ENCODE data around the gene CCDC15. TPM values are rescaled to one million over a fixed set of nuclear protein-coding genes. Genes with fewer than 3 reads are reported as not detected.
A peak's percentile ranks its signal among the peaks of the same experiment; 100 is the strongest.

CCDC15 gene, protein sequence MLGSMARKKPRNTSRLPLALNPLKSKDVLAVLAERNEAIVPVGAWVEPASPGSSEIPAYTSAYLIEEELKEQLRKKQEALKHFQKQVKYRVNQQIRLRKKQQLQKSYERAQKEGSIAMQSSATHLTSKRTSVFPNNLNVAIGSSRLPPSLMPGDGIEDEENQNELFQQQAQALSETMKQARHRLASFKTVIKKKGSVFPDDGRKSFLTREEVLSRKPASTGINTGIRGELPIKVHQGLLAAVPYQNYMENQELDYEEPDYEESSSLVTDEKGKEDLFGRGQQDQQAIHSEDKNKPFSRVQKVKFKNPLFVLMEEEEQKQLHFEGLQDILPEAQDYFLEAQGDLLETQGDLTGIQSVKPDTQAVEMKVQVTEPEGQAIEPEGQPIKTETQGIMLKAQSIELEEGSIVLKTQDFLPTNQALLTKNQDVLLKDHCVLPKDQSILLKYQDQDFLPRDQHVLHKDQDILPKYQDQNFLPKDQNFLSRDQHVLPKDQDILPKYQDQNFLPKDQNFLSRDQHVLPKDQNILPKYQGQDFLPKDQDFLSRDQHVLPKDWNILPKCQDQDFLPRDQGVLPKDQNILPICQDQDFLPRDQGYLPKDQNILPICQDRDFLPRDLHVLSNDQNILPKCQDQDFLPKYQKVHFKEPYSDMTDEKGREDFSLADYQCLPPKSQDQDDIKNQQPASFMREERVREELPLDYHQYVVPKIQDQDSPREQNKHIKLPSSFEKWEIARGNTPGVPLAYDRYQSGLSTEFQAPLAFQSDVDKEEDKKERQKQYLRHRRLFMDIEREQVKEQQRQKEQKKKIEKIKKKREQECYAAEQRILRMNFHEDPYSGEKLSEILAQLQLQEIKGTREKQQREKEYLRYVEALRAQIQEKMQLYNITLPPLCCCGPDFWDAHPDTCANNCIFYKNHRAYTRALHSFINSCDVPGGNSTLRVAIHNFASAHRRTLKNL
- total RNA-seq (0.95 and 2.2 TPM in 2 replicates), polyA plus RNA-seq (0.59 and 2.2 TPM in 2 replicates)

DNA sequence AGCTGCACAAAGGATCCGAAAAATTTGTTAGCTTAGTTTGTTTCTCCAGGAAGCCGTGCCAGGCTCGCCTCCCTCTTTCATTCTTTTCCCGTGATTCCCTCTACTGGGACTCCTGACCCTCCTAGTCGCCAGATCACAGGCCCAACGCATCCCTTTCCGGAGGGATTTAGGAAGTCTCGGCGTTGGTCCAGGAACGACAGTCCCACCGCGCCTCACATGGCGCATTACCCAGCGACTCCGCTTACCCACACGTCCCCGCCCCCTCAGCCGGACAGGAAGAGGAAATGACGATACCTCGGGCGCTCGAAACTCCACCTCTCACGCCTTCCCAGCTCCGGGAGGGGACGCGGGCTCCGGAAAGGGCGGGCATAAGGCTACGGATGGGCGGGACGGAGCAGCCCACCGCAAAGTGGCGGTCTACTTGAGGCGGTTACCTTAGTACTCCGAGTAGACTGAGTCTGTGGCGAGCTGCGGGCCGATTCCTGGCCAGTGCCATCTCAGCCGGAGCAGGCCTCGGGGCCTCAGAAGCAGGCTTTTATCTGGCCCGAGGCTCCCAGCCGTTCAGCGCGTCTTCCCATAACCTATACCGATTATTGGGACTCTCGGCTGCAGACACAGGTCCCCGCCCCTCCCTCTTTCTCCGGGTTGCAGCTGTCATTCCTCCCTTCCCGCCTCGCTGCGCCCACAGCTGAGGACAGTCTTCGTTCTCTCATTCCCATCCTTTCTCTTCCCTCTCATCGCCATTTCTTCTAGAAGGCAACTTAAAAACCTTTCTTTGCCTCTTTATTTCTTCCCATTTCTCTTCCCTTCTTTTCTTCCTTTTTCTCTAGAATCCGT is at the start of gene CCDC15:
Gene CCDC15, plus strand, starts transcription at position 450 of the 837 bp plus-strand sequence. CDS start 531 bp downstream, outside the sequence.
- no peaks in the 10 kb centered on the region for H3K9me3 ChIP-seq (ENCODE audit: low read depth)
- peak within 1 kb of the TSS; percentile 87 for H3K27ac ChIP-seq
- H3K27me3 ChIP-seq = peaks cover 23% of the 10 kb centered on the region
- peak; percentile 98 for DNase-seq (ENCODE audit: low read depth in 1 of 2, low spot score in 1 of 2)
- peak within 1 kb of the TSS; percentile 62 for H3K4me3 ChIP-seq
- TF ChIP-seq, protein P1, sequence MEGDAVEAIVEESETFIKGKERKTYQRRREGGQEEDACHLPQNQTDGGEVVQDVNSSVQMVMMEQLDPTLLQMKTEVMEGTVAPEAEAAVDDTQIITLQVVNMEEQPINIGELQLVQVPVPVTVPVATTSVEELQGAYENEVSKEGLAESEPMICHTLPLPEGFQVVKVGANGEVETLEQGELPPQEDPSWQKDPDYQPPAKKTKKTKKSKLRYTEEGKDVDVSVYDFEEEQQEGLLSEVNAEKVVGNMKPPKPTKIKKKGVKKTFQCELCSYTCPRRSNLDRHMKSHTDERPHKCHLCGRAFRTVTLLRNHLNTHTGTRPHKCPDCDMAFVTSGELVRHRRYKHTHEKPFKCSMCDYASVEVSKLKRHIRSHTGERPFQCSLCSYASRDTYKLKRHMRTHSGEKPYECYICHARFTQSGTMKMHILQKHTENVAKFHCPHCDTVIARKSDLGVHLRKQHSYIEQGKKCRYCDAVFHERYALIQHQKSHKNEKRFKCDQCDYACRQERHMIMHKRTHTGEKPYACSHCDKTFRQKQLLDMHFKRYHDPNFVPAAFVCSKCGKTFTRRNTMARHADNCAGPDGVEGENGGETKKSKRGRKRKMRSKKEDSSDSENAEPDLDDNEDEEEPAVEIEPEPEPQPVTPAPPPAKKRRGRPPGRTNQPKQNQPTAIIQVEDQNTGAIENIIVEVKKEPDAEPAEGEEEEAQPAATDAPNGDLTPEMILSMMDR (IDR thresholded peaks at IDR 0.05; ENCODE audit: low read depth, low read length) = no peak
- H3K4me1 ChIP-seq (ENCODE audit: low read depth) = peaks cover 6% of the 10 kb centered on the region
- no peaks in the 10 kb centered on the region for H3K36me3 ChIP-seq

DNA sequence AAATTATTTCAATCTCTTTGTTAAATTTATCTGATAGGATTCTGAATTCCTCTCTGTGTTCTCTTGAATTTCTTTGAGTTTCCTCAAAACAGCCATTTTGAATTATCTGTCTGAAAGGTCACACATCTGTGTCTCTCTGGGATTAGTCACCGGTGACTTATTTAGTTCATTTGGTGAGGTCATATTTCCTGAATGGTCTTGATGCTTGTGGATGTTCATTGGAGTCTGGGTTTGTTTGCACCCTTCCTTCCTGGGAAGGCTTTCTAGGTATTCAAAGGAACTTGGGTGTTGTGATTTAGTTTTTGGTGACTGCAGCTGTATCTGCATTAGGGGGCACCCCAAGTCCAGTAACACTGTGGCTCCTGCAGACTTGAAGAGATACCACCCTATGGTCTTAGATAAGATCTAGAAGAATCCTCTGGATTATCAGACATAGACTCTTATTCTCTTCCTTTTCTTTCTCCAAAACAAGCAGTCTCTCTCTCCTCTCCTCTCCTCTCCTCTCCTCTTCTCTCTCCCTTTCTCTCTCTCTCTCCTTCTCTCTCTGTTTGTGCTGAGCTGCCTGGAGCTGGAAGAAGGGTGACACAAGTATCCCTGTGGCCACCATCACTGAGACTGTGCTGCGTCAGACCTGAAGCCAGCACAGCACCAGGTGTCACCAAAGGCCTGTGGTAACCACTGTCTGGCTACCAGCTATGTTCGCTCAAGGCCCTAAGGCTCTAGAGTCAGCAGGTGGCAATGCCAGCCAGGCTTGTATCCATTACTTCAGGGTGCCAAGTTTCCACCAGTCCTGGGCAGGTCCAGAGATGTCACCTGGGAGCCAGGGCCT is 38.2 kb upstream of the CCDC15 start:
- peak in 1 of 2 donors; percentile 25 for DNase-seq (ENCODE audit: low read depth in 1 of 2, low spot score in 1 of 2)
- Histone ChIP-seq H3K4me3 (no peak overlapping the region), H3K9me3 (ENCODE audit: low read depth) (no peaks in the 10 kb centered on the region), H3K27me3 (peaks cover 7% of the 10 kb centered on the region), H3K27ac (no peak overlapping the region), H3K36me3 (no peaks in the 10 kb centered on the region), H3K4me1 (ENCODE audit: low read depth) (no peaks in the 10 kb centered on the region)
- TF ChIP-seq, protein P1 (IDR thresholded peaks at IDR 0.05; ENCODE audit: low read depth, low read length) = no peak

DNA sequence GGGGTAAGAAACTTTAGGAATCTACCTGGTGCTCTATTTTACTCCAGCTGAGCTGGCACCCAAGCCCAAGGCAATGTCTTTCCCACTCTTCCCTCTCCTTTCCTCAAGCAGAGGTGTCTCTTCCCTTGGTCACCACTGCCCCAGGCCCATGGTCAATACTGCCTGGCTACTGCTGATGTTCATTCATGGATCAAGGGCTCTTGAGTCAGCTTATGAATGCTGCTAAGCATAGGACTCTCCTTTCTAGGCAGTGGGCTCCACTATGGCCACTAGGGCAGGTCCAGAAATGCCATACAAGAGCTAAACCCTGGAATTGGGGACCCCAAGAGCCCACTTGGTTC is 37.7 kb upstream of the CCDC15 start:
- Histone ChIP-seq H3K4me1 (ENCODE audit: low read depth) (no peaks in the 10 kb centered on the region), H3K27me3 (peaks cover 7% of the 10 kb centered on the region), H3K9me3 (ENCODE audit: low read depth) (no peaks in the 10 kb centered on the region), H3K4me3 (no peak overlapping the region), H3K36me3 (no peaks in the 10 kb centered on the region), H3K27ac (no peak overlapping the region)
- DNase-seq (ENCODE audit: low read depth in 1 of 2, low spot score in 1 of 2) = no peak
- TF ChIP-seq, protein P1 (IDR thresholded peaks at IDR 0.05; ENCODE audit: low read depth, low read length) = no peak

DNA sequence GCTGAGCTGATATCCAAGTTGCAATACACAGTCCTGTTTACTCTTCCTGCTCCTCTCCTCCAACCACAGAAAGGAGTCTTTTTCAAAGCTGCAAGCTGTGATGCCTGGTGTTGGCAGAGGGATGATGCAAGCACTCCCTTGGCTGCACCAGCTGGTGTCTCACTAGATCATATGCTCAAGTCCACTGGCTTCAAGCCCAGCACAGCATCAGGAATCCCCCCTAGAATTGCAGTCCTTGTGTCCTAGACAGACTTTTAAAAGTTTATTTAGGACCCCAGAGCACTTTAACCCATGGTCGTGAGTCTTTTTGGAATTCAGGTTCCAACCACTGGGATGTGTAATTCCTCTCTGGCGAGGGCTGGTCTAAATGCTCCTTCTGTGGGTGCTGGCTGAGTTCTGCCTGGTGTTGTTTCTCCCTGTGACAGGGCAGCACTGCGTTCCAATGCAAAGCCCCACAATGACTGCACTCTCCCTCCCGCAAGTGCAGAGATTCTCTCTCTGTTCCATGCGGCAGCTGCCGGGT is 36.8 kb upstream of the CCDC15 start:
- Histone ChIP-seq H3K36me3 (no peaks in the 10 kb centered on the region), H3K4me3 (no peak overlapping the region), H3K27ac (no peak overlapping the region), H3K27me3 (peaks cover 10% of the 10 kb centered on the region), H3K4me1 (ENCODE audit: low read depth) (no peaks in the 10 kb centered on the region), H3K9me3 (ENCODE audit: low read depth) (no peaks in the 10 kb centered on the region)
- peak in 1 of 2 donors; percentile 78 for DNase-seq (ENCODE audit: low read depth in 1 of 2, low spot score in 1 of 2)
- TF ChIP-seq, protein P1 (IDR thresholded peaks at IDR 0.05; ENCODE audit: low read depth, low read length) = no peak

Data from cardiac muscle cell (in vitro differentiated cells and primary cell).